BE2C (cell line): ENCODE results near the gene LMO7.
A peak's percentile ranks its signal among the peaks of the same experiment; 100 is the strongest.

Source experiments
- DNase-seq: peaks from one replicate; pipeline ENCODE4 v3.0.0-alpha.2; 2020
- H3K27me3 ChIP-seq: fragments of 250-450 bp; sonication (Bioruptor Pico); 2 replicates; pipeline ENCODE4 v1.5.1; 2020; ENCODE audit warnings: mild to moderate bottlenecking
- H3K36me3 ChIP-seq: fragments of 250-450 bp; sonication (Bioruptor Pico); 2 replicates; pipeline ENCODE4 v1.5.1; 2020; ENCODE audit warnings: mild to moderate bottlenecking
- H3K4me1 ChIP-seq: fragments of 250-450 bp; sonication (Bioruptor Pico); 2 replicates; pipeline ENCODE4 v1.5.1; 2020
- H3K4me3 ChIP-seq: 2 replicates; pipeline ENCODE4 v1.5.1; 2011; ENCODE audit warnings: low read depth, low read length
- H3K9me3 ChIP-seq: fragments of 250-450 bp; sonication (Bioruptor Pico); 2 replicates; pipeline ENCODE4 v1.5.1; 2020
- TF ChIP-seq, protein P1 (sequence below): IDR thresholded peaks from 2 replicates; pipeline ENCODE4 v1.5.1; 2012; ENCODE audit warnings: mild to moderate bottlenecking, low read depth, low read length

The LMO7 gene

DNA sequence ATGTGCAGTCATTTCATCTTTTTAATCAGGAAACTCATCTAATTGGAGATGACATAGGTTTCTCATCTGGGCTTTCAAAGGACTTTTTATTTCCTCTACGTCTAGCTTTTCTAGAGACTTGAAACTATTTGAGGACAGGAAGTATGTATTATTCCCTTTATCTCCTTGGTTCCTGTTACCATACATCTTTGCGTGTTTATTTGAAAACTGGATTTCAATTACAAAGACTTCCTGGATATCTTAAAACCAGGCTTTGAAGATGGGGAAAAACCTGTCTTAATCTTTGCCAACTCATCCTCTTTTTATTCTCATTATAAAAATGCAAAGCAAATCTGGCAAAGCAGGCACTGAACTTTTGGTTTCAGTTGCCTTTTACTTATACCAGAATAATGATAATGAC is 130.5 kb downstream of the LMO7 start:
- Histone ChIP-seq H3K27me3 (no peaks in the 10 kb centered on the region), H3K4me3 (no peak overlapping the region), H3K36me3 (no peaks in the 10 kb centered on the region), H3K4me1 (peaks cover 20% of the 10 kb centered on the region; the same call in 1 of the 2 replicates), H3K9me3 (no peaks in the 10 kb centered on the region)
- no peak for DNase-seq
- TF ChIP-seq, protein P1, sequence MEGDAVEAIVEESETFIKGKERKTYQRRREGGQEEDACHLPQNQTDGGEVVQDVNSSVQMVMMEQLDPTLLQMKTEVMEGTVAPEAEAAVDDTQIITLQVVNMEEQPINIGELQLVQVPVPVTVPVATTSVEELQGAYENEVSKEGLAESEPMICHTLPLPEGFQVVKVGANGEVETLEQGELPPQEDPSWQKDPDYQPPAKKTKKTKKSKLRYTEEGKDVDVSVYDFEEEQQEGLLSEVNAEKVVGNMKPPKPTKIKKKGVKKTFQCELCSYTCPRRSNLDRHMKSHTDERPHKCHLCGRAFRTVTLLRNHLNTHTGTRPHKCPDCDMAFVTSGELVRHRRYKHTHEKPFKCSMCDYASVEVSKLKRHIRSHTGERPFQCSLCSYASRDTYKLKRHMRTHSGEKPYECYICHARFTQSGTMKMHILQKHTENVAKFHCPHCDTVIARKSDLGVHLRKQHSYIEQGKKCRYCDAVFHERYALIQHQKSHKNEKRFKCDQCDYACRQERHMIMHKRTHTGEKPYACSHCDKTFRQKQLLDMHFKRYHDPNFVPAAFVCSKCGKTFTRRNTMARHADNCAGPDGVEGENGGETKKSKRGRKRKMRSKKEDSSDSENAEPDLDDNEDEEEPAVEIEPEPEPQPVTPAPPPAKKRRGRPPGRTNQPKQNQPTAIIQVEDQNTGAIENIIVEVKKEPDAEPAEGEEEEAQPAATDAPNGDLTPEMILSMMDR, result no peak

DNA sequence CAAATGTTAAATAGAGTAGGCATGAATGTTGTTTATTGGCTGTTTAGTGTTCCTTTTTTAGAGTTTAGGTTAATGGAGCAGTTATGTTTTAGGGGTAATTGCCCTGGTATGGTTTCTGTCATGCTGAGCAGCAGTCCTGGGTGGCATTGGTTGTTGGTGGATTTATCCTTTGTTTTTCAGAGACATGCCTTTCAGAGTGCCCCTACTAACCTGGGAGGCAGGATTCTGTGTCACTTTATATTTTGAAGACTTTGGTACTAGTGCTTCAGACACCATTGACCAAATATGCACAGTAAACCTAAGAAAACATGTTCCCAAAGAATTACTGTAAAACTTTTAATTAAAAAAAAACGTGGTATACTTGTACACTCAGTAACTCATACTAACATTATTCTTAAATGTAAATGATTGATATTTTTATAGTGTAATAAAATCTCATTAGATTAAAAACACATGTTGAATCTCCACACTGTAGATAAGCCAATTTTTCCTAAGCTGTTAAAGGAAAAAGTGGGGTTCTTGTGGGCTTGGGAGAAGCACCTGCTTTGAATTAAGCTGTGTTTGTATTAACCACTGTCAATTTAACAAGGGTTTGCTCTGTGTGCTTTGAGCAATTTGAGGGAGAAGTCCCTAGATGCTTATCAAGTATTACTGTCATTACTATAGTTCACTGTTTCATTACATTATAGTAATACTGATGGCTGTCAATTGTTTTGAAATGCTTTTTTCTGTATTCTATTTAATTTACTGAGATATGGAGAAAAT is 133.2 kb downstream of the LMO7 start:
- TF ChIP-seq, protein P1, result no peak
- no peaks in the 10 kb centered on the region for H3K27me3 ChIP-seq
- no peak overlapping the region for H3K4me3 ChIP-seq
- DNase-seq, result peak; percentile 15
- no peaks in the 10 kb centered on the region for H3K9me3 ChIP-seq
- peaks cover 20% of the 10 kb centered on the region; the same call in 1 of the 2 replicates for H3K4me1 ChIP-seq
- H3K36me3 ChIP-seq, result no peaks in the 10 kb centered on the region

DNA sequence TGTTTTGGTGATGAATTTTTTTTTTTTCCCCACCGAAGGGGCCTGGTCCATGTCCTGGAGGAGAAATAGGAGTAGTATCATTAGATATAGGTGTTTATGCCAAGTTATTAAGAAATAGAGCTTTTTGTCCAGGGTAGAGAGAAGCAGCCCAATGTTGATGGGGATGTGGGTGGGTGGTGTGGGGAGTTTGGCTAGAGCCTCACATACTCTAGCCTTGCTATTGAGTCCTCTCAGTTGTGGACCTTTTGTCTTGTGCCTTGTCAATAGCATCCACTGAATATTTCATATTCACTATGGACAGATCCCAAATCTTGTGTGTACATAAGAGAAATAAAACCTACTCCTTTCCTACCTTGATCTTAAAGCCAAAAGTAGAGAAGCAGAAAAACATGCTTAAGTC is 134.0 kb downstream of the LMO7 start:
- Histone ChIP-seq H3K4me1 (peaks cover 20% of the 10 kb centered on the region; the same call in 1 of the 2 replicates), H3K36me3 (no peaks in the 10 kb centered on the region), H3K27me3 (no peaks in the 10 kb centered on the region), H3K4me3 (no peak overlapping the region), H3K9me3 (no peaks in the 10 kb centered on the region)
- TF ChIP-seq, protein P1, result no peak
- DNase-seq, result no peak

DNA sequence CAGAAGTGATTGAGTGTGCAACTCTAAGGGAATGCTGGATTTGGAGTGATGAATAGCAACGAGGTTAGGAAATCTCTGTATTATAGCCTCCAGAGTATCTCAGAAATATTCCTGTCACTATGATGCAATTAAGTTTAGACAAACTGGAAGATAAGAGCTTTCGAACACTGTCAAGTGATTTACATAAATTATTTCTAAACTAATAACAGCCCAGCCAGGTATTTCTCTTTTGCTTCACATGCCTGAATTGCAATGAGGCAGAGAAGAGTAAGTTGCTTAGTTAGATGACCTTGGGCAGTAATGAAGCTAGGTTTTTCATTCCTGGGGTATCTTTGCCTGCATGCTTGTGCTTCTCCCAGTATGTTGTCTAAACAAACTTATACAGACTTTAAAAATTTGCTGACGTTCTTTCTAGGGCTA is 134.5 kb downstream of the LMO7 start:
- Histone ChIP-seq H3K36me3 (no peaks in the 10 kb centered on the region), H3K9me3 (no peaks in the 10 kb centered on the region), H3K4me1 (peaks cover 20% of the 10 kb centered on the region; the same call in 1 of the 2 replicates), H3K27me3 (no peaks in the 10 kb centered on the region), H3K4me3 (no peak overlapping the region)
- TF ChIP-seq, protein P1, result no peak
- DNase-seq, result no peak

DNA sequence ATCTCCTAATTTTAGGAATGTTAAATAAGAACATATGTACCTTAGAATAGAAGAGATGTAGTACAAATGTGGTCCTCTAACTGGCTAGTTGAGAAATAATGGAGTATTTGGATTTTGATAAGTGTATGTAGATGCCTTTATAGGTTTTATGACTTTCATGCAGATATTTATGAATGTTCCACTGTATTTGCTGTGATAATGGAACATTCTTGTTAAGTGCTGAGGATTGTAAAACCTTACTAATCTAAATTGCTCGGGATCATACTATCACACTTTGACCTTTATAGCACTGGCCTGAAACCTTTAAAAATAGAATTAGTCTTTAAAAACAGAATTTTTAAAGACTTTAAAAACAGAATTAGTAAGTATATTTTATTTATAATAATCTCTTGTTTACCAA is 135.1 kb downstream of the LMO7 start:
- H3K4me1 ChIP-seq, result peaks cover 20% of the 10 kb centered on the region; the same call in 1 of the 2 replicates
- H3K36me3 ChIP-seq, result no peaks in the 10 kb centered on the region
- no peak for DNase-seq
- no peaks in the 10 kb centered on the region for H3K9me3 ChIP-seq
- no peak overlapping the region for H3K4me3 ChIP-seq
- H3K27me3 ChIP-seq, result no peaks in the 10 kb centered on the region
- TF ChIP-seq, protein P1, result no peak

DNA sequence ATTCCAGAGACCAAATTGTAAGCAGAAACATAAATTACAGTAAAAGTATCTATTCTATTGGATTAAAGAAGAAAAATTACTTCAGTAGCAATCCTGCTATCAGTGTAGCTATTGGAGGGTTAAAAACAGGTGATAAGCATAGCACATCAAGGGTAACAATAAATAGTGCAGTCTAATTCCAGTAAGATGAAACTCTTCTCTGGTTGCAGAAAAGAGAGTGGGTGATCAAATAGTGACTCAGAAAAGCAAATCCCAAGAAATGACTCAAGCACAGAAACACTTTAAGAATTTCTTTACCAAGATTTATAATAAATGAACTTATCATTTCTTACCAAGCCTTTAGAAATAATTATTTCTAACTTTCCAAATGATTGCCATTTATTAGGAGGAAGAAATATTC is 135.7 kb downstream of the LMO7 start:
- no peaks in the 10 kb centered on the region for H3K36me3 ChIP-seq
- no peaks in the 10 kb centered on the region for H3K9me3 ChIP-seq
- TF ChIP-seq, protein P1, result no peak
- H3K27me3 ChIP-seq, result no peaks in the 10 kb centered on the region
- H3K4me1 ChIP-seq, result peaks cover 20% of the 10 kb centered on the region; the same call in 1 of the 2 replicates
- DNase-seq, result no peak
- no peak overlapping the region for H3K4me3 ChIP-seq
